GM13976 (cell line): ENCODE data around the gene TMEM81.

ENCODE experiments used
- DNase-seq: peaks from one replicate; pipeline ENCODE4 v3.0.0; 2012; ENCODE audit warnings: low spot score
- in situ Hi-C: fragments of 300-500 bp; cut with MboI; formaldehyde crosslinking; loops from one replicate; pipeline ENCODE4 v1.12.0; 2022; ENCODE audit warnings: low sequenced_read_pairs, mixed read lengths, inconsistent platforms; ENCODE audit not compliant: unreplicated experiment
- TF ChIP-seq, protein P1 (sequence below): IDR thresholded peaks from 2 replicates; pipeline ENCODE4 v1.5.1; 2012; ENCODE audit warnings: borderline replicate concordance, mild to moderate bottlenecking; ENCODE audit not compliant: insufficient read depth; ENCODE audit errors: extremely low read depth, missing control alignments, control extremely low read depth

TMEM81 gene

DNA sequence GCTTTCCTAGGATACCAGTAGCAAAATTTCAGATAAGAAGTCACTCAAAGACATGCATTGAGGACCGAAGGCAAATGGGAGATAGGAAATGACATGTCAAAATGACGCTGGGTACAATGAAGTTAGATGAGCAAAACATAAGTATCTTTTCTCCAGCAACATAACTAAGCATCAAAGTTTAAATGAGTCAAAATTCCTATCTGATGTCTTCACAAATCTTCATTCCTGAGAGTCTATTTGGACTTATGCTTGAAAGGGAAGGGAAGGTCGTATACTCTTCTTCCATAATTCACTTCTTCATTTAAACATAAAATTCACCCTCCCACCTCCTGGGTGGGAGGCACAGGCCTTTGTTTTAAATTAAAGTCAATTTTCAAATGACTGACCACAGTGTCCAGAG is 4.1 kb upstream of the TMEM81 start:
- TF ChIP-seq, protein P1, sequence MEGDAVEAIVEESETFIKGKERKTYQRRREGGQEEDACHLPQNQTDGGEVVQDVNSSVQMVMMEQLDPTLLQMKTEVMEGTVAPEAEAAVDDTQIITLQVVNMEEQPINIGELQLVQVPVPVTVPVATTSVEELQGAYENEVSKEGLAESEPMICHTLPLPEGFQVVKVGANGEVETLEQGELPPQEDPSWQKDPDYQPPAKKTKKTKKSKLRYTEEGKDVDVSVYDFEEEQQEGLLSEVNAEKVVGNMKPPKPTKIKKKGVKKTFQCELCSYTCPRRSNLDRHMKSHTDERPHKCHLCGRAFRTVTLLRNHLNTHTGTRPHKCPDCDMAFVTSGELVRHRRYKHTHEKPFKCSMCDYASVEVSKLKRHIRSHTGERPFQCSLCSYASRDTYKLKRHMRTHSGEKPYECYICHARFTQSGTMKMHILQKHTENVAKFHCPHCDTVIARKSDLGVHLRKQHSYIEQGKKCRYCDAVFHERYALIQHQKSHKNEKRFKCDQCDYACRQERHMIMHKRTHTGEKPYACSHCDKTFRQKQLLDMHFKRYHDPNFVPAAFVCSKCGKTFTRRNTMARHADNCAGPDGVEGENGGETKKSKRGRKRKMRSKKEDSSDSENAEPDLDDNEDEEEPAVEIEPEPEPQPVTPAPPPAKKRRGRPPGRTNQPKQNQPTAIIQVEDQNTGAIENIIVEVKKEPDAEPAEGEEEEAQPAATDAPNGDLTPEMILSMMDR: no peak
- no peak for DNase-seq
- in situ Hi-C loops: no loop called here

DNA sequence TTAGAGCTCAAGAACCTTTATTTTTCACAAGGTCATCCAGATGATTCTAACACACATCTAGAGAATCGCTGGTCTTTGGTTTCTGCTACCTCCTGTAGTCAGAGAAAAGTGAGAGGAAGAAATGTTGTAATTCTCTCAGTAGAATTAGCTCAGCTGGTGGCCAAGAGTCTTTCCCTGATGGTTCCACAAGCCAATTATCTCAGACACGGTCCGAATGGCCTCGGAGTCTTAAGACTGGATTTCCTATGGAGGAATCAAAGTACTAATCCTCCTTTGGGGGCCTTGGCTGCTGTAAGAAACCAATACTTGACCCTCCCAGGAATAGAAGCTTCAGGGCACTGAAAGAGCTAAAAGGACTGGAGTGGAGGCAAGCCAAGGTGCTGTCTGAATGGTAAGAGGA is 1.8 kb downstream of the TMEM81 start:
- TF ChIP-seq, protein P1: no peak

DNA sequence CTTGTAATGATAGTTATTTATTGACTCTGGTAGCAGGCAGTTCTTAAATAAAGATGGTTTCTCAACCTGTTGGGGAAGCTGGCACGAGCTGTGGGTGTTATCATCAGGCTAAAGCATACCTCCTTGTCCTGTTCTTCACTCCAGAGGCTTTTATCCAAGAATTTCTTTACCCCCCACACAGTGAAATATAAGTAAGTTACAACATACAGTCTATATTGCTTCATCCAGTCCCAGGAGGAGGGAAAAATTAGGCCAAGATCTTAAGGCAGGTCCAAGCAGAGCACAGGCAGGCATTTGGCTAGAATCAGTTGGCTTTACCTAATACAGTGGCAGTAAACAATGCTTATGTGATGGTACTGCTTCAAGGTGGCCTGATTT is 6.3 kb downstream of the TMEM81 start:
- TF ChIP-seq, protein P1: no peak
- no peak for DNase-seq
- in situ Hi-C loops: no loop called here

More for the DNA sequence above, 1.8 kb downstream of the TMEM81 start:
- DNase-seq: no peak
- in situ Hi-C loops: no loop called here

DNA sequence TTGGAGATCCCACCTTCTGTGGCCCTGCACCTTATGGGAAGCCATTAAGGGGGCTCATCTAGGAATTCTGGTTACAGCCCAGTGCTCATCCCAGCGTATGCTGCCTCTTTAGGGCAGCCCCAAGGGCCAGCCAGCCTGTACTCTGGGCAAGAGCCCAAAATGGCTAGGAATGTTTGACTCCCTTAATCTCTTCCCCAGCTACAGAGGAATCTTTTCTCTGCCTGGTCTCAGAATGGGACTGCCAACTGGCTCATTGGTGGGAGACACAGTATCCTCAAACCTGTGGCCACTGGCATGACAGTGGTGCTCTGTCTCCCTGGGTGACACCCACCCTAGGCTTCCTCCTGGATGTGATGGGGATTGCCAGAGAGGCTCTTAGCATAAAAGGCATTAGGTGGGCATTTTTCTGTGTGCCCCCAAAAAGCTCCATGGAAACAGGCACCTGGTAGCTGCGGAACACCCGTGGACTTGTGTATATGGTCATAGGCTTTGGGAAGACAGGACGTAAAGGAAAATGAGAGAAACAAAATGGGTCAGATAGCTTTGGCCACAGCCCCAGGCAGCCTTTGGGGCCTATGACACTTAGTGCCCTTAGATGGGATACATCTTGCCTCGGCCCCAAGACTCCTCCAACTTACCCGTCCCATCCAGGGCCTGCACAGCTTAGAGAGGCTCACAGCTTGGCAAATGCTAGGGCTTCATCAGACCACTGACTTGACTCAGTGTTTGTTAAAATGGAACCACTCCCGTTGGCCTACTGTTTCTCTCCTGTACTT is 6.9 kb downstream of the TMEM81 start:
- TF ChIP-seq, protein P1: no peak
- no peak for DNase-seq
- in situ Hi-C loops: no loop called here

- in situ Hi-C loops: no loop called here
Measured at GRCh38 chr1:205076245-205076761, 8.0 kb downstream of the TMEM81 start.

GRCh38 chr1:205075642-205076155 is 8.6 kb downstream of the TMEM81 start:
- in situ Hi-C loops: no loop called here
- DNase-seq: no peak
- TF ChIP-seq, protein P1: no peak

More at GRCh38 chr1:205076245-205076761, 8.0 kb downstream of the TMEM81 start:
- TF ChIP-seq, protein P1: no peak
- no peak for DNase-seq
